Keratinocyte (primary cell): ENCODE results near the gene PRSS8.

Experiments
- EZH2 ChIP-seq: IDR thresholded peaks from one replicate; pipeline ENCODE4 v1.6.1; 2012; ENCODE audit warnings: inconsistent platforms, mild to moderate bottlenecking, low read length, moderate library complexity
- TF ChIP-seq, protein P1 (sequence below), 3 experiments: IDR thresholded peaks in 1 of 3; conservative IDR thresholded peaks in 1 of 3; optimal IDR thresholded peaks in 1 of 3; 2 replicates in 2 of 3; 3 replicates in 1 of 3; pipeline versions ENCODE3 to v1.5.1; 2011; ENCODE audit warnings: low read length in 3 of 3, mild to moderate bottlenecking in 3 of 3, moderate library complexity in 2 of 3, control low read depth in 1 of 3, inconsistent platforms in 1 of 3; ENCODE audit not compliant: insufficient read depth in 2 of 3; ENCODE audit errors: extremely low read depth in 1 of 3

DNA sequence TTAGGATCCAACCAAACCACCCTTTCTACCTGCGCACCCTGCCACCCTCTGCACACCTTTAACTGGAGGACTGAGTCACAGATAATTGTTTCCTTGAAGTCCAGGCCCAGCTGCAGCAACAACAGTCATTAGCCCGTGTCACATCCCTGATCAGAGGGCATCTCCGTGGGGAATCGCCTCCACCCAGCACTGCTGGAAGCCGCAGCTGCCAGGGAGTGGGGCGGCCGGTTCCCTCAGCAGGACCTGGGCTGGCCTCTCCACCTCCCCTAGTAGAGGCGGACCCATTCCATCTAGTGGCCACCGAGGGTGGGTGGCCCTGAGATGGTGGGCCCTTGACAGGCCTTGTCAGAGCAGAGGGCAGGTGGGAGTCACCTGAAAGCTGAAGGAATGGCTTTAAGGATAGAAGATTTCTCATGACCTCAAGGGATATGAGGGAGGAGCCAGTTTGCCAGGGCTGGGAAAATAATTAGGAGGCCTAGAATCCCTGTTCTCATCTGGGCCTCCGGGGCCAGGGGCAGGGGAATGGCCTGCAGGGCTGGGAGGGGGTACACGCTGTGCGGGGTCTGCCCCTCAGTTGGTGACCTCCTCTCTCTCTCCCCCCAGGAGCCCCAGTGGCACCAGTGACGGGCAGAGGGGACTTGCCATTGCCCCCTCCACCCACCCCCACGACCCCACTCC is 53.0 kb downstream of the PRSS8 start:
- TF ChIP-seq, protein P1, sequence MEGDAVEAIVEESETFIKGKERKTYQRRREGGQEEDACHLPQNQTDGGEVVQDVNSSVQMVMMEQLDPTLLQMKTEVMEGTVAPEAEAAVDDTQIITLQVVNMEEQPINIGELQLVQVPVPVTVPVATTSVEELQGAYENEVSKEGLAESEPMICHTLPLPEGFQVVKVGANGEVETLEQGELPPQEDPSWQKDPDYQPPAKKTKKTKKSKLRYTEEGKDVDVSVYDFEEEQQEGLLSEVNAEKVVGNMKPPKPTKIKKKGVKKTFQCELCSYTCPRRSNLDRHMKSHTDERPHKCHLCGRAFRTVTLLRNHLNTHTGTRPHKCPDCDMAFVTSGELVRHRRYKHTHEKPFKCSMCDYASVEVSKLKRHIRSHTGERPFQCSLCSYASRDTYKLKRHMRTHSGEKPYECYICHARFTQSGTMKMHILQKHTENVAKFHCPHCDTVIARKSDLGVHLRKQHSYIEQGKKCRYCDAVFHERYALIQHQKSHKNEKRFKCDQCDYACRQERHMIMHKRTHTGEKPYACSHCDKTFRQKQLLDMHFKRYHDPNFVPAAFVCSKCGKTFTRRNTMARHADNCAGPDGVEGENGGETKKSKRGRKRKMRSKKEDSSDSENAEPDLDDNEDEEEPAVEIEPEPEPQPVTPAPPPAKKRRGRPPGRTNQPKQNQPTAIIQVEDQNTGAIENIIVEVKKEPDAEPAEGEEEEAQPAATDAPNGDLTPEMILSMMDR (optimal IDR thresholded peaks at IDR 0.05 in 1 of 3, IDR thresholded peaks at IDR 0.05 in 1 of 3, conservative IDR thresholded peaks at IDR 0.05 in 1 of 3; ENCODE audit: extremely low read depth in 1 of 3, insufficient read depth in 2 of 3, low read length in 3 of 3), result no peak
- no peak for TF ChIP-seq EZH2
